Liver (tissue), 9 donors: ENCODE results near the gene CCSER2. TPM values are rescaled to one million over a fixed set of nuclear protein-coding genes. Genes with fewer than 3 reads are reported as not detected.

Experiments
- DNase-seq: peaks from one replicate; pipeline ENCODE4 v3.0.0-alpha.2; 2017; ENCODE audit warnings: low spot score
- H3K27ac ChIP-seq, 2 donors: one replicate each; pipeline ENCODE4 v1.7.0; 2013; ENCODE audit warnings: inconsistent platforms in 2 of 2, low read length in 2 of 2, control low read depth in 1 of 2, low read depth in 1 of 2, mild to moderate bottlenecking in 1 of 2
- H3K27me3 ChIP-seq, 4 donors: one replicate each; pipeline versions ENCODE4 v1.6.1 to v1.7.0; 2013; ENCODE audit warnings: low read length in 3 of 4, inconsistent platforms in 1 of 4, mild to moderate bottlenecking in 1 of 4, moderate library complexity in 1 of 4; ENCODE audit not compliant: control insufficient read depth in 4 of 4, insufficient read depth in 4 of 4
- H3K36me3 ChIP-seq, 4 donors: one replicate each; pipeline versions ENCODE4 v1.6.1 to v1.7.0; 2013; ENCODE audit warnings: low read length in 3 of 4, mild to moderate bottlenecking in 3 of 4, low read depth in 1 of 4, moderate library complexity in 1 of 4; ENCODE audit not compliant: control insufficient read depth in 4 of 4, insufficient read depth in 3 of 4
- H3K4me1 ChIP-seq, 4 donors: one replicate each; pipeline versions ENCODE4 v1.6.1 to v1.7.0; 2013; ENCODE audit warnings: low read length in 3 of 4, mild to moderate bottlenecking in 3 of 4, moderate library complexity in 1 of 4; ENCODE audit not compliant: control insufficient read depth in 4 of 4, insufficient read depth in 4 of 4
- H3K4me3 ChIP-seq, 3 donors: one replicate each; pipeline versions ENCODE4 v1.6.1 to v1.7.0; 2013; ENCODE audit warnings: low read length in 3 of 3, control low read depth in 1 of 3, low read depth in 1 of 3, mild to moderate bottlenecking in 1 of 3
- H3K9ac ChIP-seq, 2 donors: one replicate each; pipeline ENCODE4 v1.7.0; 2013; ENCODE audit warnings: low read length in 2 of 2, mild to moderate bottlenecking in 2 of 2, moderate library complexity in 2 of 2, control low read depth in 1 of 2, low read depth in 1 of 2
- H3K9me3 ChIP-seq, 4 donors: one replicate each; pipeline versions ENCODE4 v1.6.1 to v1.7.0; 2013; ENCODE audit warnings: low read length in 3 of 4; ENCODE audit not compliant: control insufficient read depth in 4 of 4
- CTCF ChIP-seq: fragments of 150-350 bp; IDR thresholded peaks from 2 replicates; pipeline ENCODE4 v1.5.1; 2017; ENCODE audit warnings: improper control_type of control experiment, low read depth, low read length; ENCODE audit not compliant: missing input control
- EGR1 ChIP-seq, 2 donors: IDR thresholded peaks; 2 replicates each; pipeline ENCODE4 v1.6.1; 2016 to 2018; ENCODE audit warnings: antibody characterized with exemption in 2 of 2, low read depth in 2 of 2
- FOXA1 ChIP-seq: IDR thresholded peaks from 2 replicates; pipeline ENCODE4 v1.6.1; 2016; ENCODE audit warnings: antibody characterized with exemption
- FOXA2 ChIP-seq: IDR thresholded peaks from 2 replicates; pipeline ENCODE4 v1.6.1; 2016; ENCODE audit warnings: antibody characterized with exemption
- GABPA ChIP-seq, 2 donors: IDR thresholded peaks in 1 of 2; conservative IDR thresholded peaks in 1 of 2; 2 replicates each; pipeline ENCODE4 v1.6.1; 2016; ENCODE audit warnings: antibody characterized with exemption in 2 of 2, mild to moderate bottlenecking in 1 of 2, moderate library complexity in 1 of 2
- HNF4A ChIP-seq, 2 donors: conservative IDR thresholded peaks; 2 replicates each; pipeline ENCODE4 v1.6.1; 2016; ENCODE audit warnings: antibody characterized with exemption in 2 of 2, mild to moderate bottlenecking in 2 of 2
- HNF4G ChIP-seq: IDR thresholded peaks from 2 replicates; pipeline ENCODE4 v1.6.1; 2016; ENCODE audit warnings: antibody characterized with exemption
- JUND ChIP-seq, 2 donors: IDR thresholded peaks; 2 replicates each; pipeline ENCODE4 v1.6.1; 2016; ENCODE audit warnings: antibody characterized with exemption in 2 of 2
- MAX ChIP-seq: IDR thresholded peaks from 2 replicates; pipeline ENCODE4 v1.6.1; 2016; ENCODE audit warnings: antibody characterized with exemption
- NR2F2 ChIP-seq: IDR thresholded peaks from 2 replicates; pipeline ENCODE4 v1.6.1; 2016; ENCODE audit warnings: antibody characterized with exemption
- RAD21 ChIP-seq, 2 donors: IDR thresholded peaks; 2 replicates each; pipeline ENCODE4 v1.6.1; 2016; ENCODE audit warnings: antibody characterized with exemption in 2 of 2, mild to moderate bottlenecking in 2 of 2
- REST ChIP-seq: IDR thresholded peaks from 2 replicates; pipeline ENCODE4 v1.6.1; 2016; ENCODE audit warnings: antibody characterized with exemption, mild to moderate bottlenecking
- RXRA ChIP-seq, 2 donors: IDR thresholded peaks; 2 replicates each; pipeline ENCODE4 v1.6.1; 2017 to 2018; ENCODE audit warnings: antibody characterized with exemption in 2 of 2, mild to moderate bottlenecking in 1 of 2
- SP1 ChIP-seq: IDR thresholded peaks from 2 replicates; pipeline ENCODE4 v1.6.1; 2018; ENCODE audit warnings: antibody characterized with exemption, mild to moderate bottlenecking
- TAF1 ChIP-seq: conservative IDR thresholded peaks from 2 replicates; pipeline ENCODE4 v1.6.1; 2016; ENCODE audit warnings: antibody characterized with exemption, mild to moderate bottlenecking
- YY1 ChIP-seq: IDR thresholded peaks from 2 replicates; pipeline ENCODE4 v1.6.1; 2016; ENCODE audit warnings: antibody characterized with exemption, mild to moderate bottlenecking
- ZBTB33 ChIP-seq: IDR thresholded peaks from 2 replicates; pipeline ENCODE4 v1.6.1; 2016; ENCODE audit warnings: antibody characterized with exemption
- WGBS: extraction: QIAGEN DNeasy Blood & Tissue Kit; methylation state at CpG from one replicate; pipeline ENCODE4 v1.1.7; 2013; 5-methylcytosine and 5-hydroxymethylcytosine counted together
- polyA plus RNA-seq, 2 donors: library from polyadenylated mRNA; stranded (reverse) in 1 of 2; unstranded in 1 of 2; fragments of 200-250 nt in 1 of 2; fragments of >200 nt in 1 of 2; fragmentation: Nextera tagmentation in 1 of 2; extraction: Ambion mirVana in 1 of 2; gene quantifications; one replicate each; pipeline versions ENCODE4 v1.2.1 to v1.2.3, GENCODE V29; 2013 to 2015
- total RNA-seq, 2 donors: library from RNA; depleted of rRNA; stranded (reverse); fragments of >200 nt; gene quantifications; one replicate each; pipeline ENCODE4 v1.2.3, GENCODE V29; 2014
- donor health status: healthy.
- donor health status: healthy.
- donor health status: healthy.
- donor health status: healthy.
- donor health status: healthy.

Gene CCSER2
- total and polyA plus RNA-seq, 4 donors = 5.6 to 18.2 (median 12.1) TPM

- H3K36me3 ChIP-seq = no peaks in the 10 kb centered on the region
- H3K27ac ChIP-seq = no peak overlapping the region
- no peak overlapping the region for H3K9ac ChIP-seq
- peaks cover 0 to 2% (median 0%) of the 10 kb centered on the region in 4 donors for H3K4me1 ChIP-seq
- no peak overlapping the region for H3K4me3 ChIP-seq
- 88% methylated on average over 8 of the region's 8 CpGs for WGBS
- DNase-seq = no peak
- no peaks in the 10 kb centered on the region for H3K9me3 ChIP-seq
- TF ChIP-seq ZBTB33 = no peak
- no peak for TF ChIP-seq TAF1
- no peak for TF ChIP-seq JUND (IDR thresholded peaks at IDR 0.05)
- no peak for TF ChIP-seq MAX
- TF ChIP-seq EGR1 (IDR thresholded peaks at IDR 0.05; ENCODE audit: low read depth in 2 of 2) = no peak
- TF ChIP-seq GABPA (IDR thresholded peaks at IDR 0.05 in 1 of 2, conservative IDR thresholded peaks at IDR 0.05 in 1 of 2) = no peak
- no peak for TF ChIP-seq SP1
- TF ChIP-seq HNF4G = no peak
- no peak for TF ChIP-seq FOXA1
- TF ChIP-seq HNF4A (conservative IDR thresholded peaks at IDR 0.05) = no peak
- TF ChIP-seq CTCF = no peak
- TF ChIP-seq NR2F2 = no peak
- no peak for TF ChIP-seq RAD21 (IDR thresholded peaks at IDR 0.05)
- no peaks in the 10 kb centered on the region for H3K27me3 ChIP-seq
Measured at GRCh38 chr10:84311576-84311975, 16.8 kb upstream of the CCSER2 start.

GRCh38 chr10:84312816-84313215, 15.6 kb upstream of the CCSER2 start:
- Histone ChIP-seq H3K4me1 (peaks cover 0 to 2% (median 0%) of the 10 kb centered on the region in 4 donors), H3K9me3 (no peaks in the 10 kb centered on the region), H3K27me3 (no peaks in the 10 kb centered on the region), H3K36me3 (no peaks in the 10 kb centered on the region), H3K9ac (no peak overlapping the region), H3K27ac (no peak overlapping the region), H3K4me3 (no peak overlapping the region)
- 93% methylated on average over 2 of the region's 2 CpGs for WGBS
- no peak for DNase-seq
- TF ChIP-seq HNF4G = no peak
- no peak for TF ChIP-seq JUND (IDR thresholded peaks at IDR 0.05)

GRCh38 chr10:84314275-84314674, 14.1 kb upstream of the CCSER2 start:
- TF ChIP-seq MAX (no peak), HNF4G (no peak), EGR1 (IDR thresholded peaks at IDR 0.05; ENCODE audit: low read depth in 2 of 2) (no peak), REST (no peak), HNF4A (conservative IDR thresholded peaks at IDR 0.05) (no peak), CTCF (no peak), NR2F2 (no peak), FOXA2 (no peak), SP1 (no peak), YY1 (no peak), JUND (IDR thresholded peaks at IDR 0.05) (no peak), RXRA (IDR thresholded peaks at IDR 0.05) (no peak), GABPA (IDR thresholded peaks at IDR 0.05 in 1 of 2, conservative IDR thresholded peaks at IDR 0.05 in 1 of 2) (no peak), FOXA1 (no peak)

More at GRCh38 chr10:84314275-84314674, 14.1 kb upstream of the CCSER2 start:
- WGBS = 91% methylated on average over 5 of the region's 5 CpGs
- Histone ChIP-seq H3K27me3 (no peaks in the 10 kb centered on the region), H3K9ac (no peak overlapping the region), H3K36me3 (no peaks in the 10 kb centered on the region), H3K4me1 (no peaks in the 10 kb centered on the region), H3K4me3 (no peak overlapping the region), H3K27ac (no peak overlapping the region), H3K9me3 (no peaks in the 10 kb centered on the region)
- no peak for DNase-seq
